Measurements from ENCODE around the gene MYF5.

MYF5 gene

DNA sequence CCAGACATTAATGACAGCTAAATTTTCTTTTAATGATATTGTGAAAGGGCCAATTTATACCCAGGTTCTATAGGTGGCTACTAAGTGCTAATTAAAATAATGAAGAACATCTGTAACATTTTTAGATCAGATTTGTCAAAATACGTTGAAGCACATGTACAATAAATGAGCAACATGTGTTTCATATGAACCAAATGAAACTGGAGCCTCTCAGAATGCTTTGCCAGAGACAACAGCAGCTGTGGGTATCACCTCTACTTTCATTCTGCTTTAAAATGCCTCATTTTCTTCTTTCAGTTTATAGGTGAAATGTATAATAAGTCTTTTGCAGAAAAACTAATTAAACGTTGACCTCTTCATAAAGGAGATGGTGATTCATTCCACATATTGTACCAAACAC lies 35.4 kb upstream of the MYF5 start:
- no peak for TF ChIP-seq EZH2 (IDR thresholded peaks at IDR 0.05; ENCODE audit: borderline replicate concordance, low read length)
- TF ChIP-seq, protein P1, sequence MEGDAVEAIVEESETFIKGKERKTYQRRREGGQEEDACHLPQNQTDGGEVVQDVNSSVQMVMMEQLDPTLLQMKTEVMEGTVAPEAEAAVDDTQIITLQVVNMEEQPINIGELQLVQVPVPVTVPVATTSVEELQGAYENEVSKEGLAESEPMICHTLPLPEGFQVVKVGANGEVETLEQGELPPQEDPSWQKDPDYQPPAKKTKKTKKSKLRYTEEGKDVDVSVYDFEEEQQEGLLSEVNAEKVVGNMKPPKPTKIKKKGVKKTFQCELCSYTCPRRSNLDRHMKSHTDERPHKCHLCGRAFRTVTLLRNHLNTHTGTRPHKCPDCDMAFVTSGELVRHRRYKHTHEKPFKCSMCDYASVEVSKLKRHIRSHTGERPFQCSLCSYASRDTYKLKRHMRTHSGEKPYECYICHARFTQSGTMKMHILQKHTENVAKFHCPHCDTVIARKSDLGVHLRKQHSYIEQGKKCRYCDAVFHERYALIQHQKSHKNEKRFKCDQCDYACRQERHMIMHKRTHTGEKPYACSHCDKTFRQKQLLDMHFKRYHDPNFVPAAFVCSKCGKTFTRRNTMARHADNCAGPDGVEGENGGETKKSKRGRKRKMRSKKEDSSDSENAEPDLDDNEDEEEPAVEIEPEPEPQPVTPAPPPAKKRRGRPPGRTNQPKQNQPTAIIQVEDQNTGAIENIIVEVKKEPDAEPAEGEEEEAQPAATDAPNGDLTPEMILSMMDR (IDR thresholded peaks at IDR 0.05; ENCODE audit: low read length): no peak
- Histone ChIP-seq H3F3A (ENCODE audit: insufficient read depth, low read length) (no peaks in the 10 kb centered on the region), H3K4me3 (ENCODE audit: low read depth, low read length, poor library complexity, severe bottlenecking) (no peak overlapping the region), H3K9me3 (ENCODE audit: low read length) (no peaks in the 10 kb centered on the region), H3K27ac (ENCODE audit: low read depth, low read length, poor library complexity, severe bottlenecking) (no peak overlapping the region), H3K27me3 (ENCODE audit: insufficient read depth, low read length) (no peaks in the 10 kb centered on the region), H2AFZ (ENCODE audit: low read length) (no peak overlapping the region), H3K79me2 (ENCODE audit: insufficient read depth, low read length) (no peaks in the 10 kb centered on the region), H3K4me1 (ENCODE audit: insufficient read depth, low read length, severe bottlenecking) (no peaks in the 10 kb centered on the region), H3K9ac (ENCODE audit: low read length) (no peak overlapping the region), H4K20me1 (ENCODE audit: insufficient read depth, low read length) (no peaks in the 10 kb centered on the region), H3K36me3 (ENCODE audit: insufficient read depth, low read length) (no peaks in the 10 kb centered on the region), H3K4me2 (ENCODE audit: low read length) (no peak overlapping the region), H3K9me2 (ENCODE audit: low read depth, low read length) (no peaks in the 10 kb centered on the region)

DNA sequence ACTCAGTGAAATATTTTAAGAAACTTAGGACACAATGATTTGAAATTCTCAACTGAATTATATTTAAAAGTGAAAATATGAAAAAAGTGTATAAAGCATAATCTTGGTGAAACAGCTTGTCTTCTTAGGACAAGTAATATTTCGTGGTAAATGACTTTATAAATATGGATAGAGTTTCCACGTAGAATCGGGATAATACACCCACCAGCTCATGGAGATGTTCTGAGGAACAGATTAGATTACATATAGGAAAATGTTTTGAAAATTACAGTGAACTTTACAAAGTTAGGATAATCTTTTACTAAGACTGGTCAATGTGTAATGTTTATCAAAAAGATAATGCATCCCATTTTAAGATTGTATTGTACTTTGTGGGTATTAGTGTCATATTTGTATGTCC lies 34.9 kb upstream of the MYF5 start:
- H3K9me2 ChIP-seq (ENCODE audit: low read depth, low read length): no peaks in the 10 kb centered on the region
- TF ChIP-seq EZH2 (IDR thresholded peaks at IDR 0.05; ENCODE audit: borderline replicate concordance, low read length): no peak
- TF ChIP-seq, protein P1 (IDR thresholded peaks at IDR 0.05; ENCODE audit: low read length): no peak
- no peaks in the 10 kb centered on the region for H3F3A ChIP-seq (ENCODE audit: insufficient read depth, low read length)
- no peak overlapping the region for H2AFZ ChIP-seq (ENCODE audit: low read length)
- no peaks in the 10 kb centered on the region for H3K27me3 ChIP-seq (ENCODE audit: insufficient read depth, low read length)
- H4K20me1 ChIP-seq (ENCODE audit: insufficient read depth, low read length): no peaks in the 10 kb centered on the region
- H3K4me2 ChIP-seq (ENCODE audit: low read length): no peak overlapping the region
- no peaks in the 10 kb centered on the region for H3K4me1 ChIP-seq (ENCODE audit: insufficient read depth, low read length, severe bottlenecking)
- H3K4me3 ChIP-seq (ENCODE audit: low read depth, low read length, poor library complexity, severe bottlenecking): no peak overlapping the region
- H3K9me3 ChIP-seq (ENCODE audit: low read length): no peaks in the 10 kb centered on the region
- no peaks in the 10 kb centered on the region for H3K79me2 ChIP-seq (ENCODE audit: insufficient read depth, low read length)
- no peak overlapping the region for H3K27ac ChIP-seq (ENCODE audit: low read depth, low read length, poor library complexity, severe bottlenecking)
- H3K36me3 ChIP-seq (ENCODE audit: insufficient read depth, low read length): no peaks in the 10 kb centered on the region
- H3K9ac ChIP-seq (ENCODE audit: low read length): no peak overlapping the region

DNA sequence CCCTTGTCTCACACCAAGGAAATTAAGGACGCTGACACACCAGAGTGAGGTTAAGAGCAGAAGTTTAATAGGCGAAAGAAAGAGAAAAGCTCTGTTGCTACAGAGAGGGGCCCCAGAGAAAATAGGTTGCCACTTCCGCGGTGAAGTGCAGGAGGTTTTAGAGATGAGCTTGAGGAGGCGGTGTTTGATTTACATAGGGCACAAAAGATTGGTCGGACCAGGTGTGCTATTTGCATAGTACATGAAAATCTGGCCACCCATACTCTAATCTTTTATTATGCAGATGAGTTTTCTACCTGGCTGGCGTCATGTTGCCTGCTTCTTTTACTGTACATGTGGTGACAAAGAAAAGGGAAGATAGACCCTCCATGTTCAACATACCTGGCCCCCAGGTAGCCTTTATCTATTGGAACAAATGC lies 32.6 kb upstream of the MYF5 start:
- Histone ChIP-seq H3K27ac (ENCODE audit: low read depth, low read length, poor library complexity, severe bottlenecking) (no peak overlapping the region), H3K9ac (ENCODE audit: low read length) (no peak overlapping the region), H3K4me1 (ENCODE audit: insufficient read depth, low read length, severe bottlenecking) (no peaks in the 10 kb centered on the region), H3F3A (ENCODE audit: insufficient read depth, low read length) (no peaks in the 10 kb centered on the region), H3K79me2 (ENCODE audit: insufficient read depth, low read length) (no peaks in the 10 kb centered on the region), H3K9me3 (ENCODE audit: low read length) (no peaks in the 10 kb centered on the region), H3K9me2 (ENCODE audit: low read depth, low read length) (no peaks in the 10 kb centered on the region), H4K20me1 (ENCODE audit: insufficient read depth, low read length) (no peaks in the 10 kb centered on the region), H3K4me2 (ENCODE audit: low read length) (no peak overlapping the region), H2AFZ (ENCODE audit: low read length) (no peak overlapping the region), H3K27me3 (ENCODE audit: insufficient read depth, low read length) (no peaks in the 10 kb centered on the region), H3K36me3 (ENCODE audit: insufficient read depth, low read length) (no peaks in the 10 kb centered on the region), H3K4me3 (ENCODE audit: low read depth, low read length, poor library complexity, severe bottlenecking) (no peak overlapping the region)
- TF ChIP-seq, protein P1 (IDR thresholded peaks at IDR 0.05; ENCODE audit: low read length): no peak
- TF ChIP-seq EZH2 (IDR thresholded peaks at IDR 0.05; ENCODE audit: borderline replicate concordance, low read length): no peak
